ENCODE measurements around the gene DPF1.

GRCh38 chr19:38206006-38206745 lies 17.8 kb downstream of the DPF1 start:
- TF ChIP-seq CTCF (IDR thresholded peaks at IDR 0.05) (no peak), POLR2A (IDR thresholded peaks at IDR 0.05) (no peak)
